HepG2 (cell line): ENCODE results near the gene ZBTB7A. TPM values are rescaled to one million over a fixed set of nuclear protein-coding genes. Genes with fewer than 3 reads are reported as not detected.
A peak's percentile ranks its signal among the peaks of the same experiment; 100 is the strongest.

Experiments used
- ATAC-seq: fragments of 200-7000 bp; cut with Tn5 transposase; 3 replicates; pipeline ENCODE4 v1.9.1; 2020; ENCODE audit warnings: mild to moderate bottlenecking, moderate library complexity
- BruUV-seq: library from RNA; stranded (reverse); fragments of 400-500 nt; replicated peaks from 2 replicates; lab custom pipeline; 2021; lab: Mats Ljungman, UMichigan
- CTCF ChIA-PET: fragments of 300-600 bp; formaldehyde crosslinking; extraction: SDS; loops from one replicate; lab custom pipeline; 2021; ENCODE audit warnings: low total read pairs, inconsistent platforms, low intra/inter-chr PET ratio; lab: Yijun Ruan, JAX
- POLR2A ChIA-PET: fragments of 350-600 bp; sonication (Branson Sonifier 250); formaldehyde crosslinking; loops from one replicate; lab custom pipeline; 2020; ENCODE audit warnings: antibody characterized with exemption, inconsistent platforms; lab: Yijun Ruan, JAX
- DNase-seq: peaks from one replicate; pipeline ENCODE4 v3.0.0-alpha.2; 2015; ENCODE audit warnings: low spot score
- FAIRE-seq: peaks from 3 replicates; lab custom pipeline; 2011; peaks lifted over from hg19 to GRCh38; lab: Jason Lieb, UNC
- H2AFZ ChIP-seq: one replicate; pipeline ENCODE4 v1.6.1; 2011; ENCODE audit warnings: low read length, inconsistent platforms
- H3K27ac ChIP-seq: fragments of 300-600 bp; 3 replicates; pipeline ENCODE4 v1.8.0; 2011; ENCODE audit warnings: mixed run types, mild to moderate bottlenecking, mixed read lengths, low read length, inconsistent platforms; ENCODE audit not compliant: insufficient read depth; ENCODE audit errors: extremely low read length
- H3K27me3 ChIP-seq, 2 experiments: fragments of 200-600 bp in 1 of 2; 2 replicates in 1 of 2; 3 replicates in 1 of 2; pipeline versions ENCODE4 v1.6.0 to v1.8.0; 2011; ENCODE audit warnings: low read length in 2 of 2, mild to moderate bottlenecking in 2 of 2, moderate library complexity in 2 of 2, inconsistent platforms in 1 of 2; ENCODE audit not compliant: insufficient read depth in 2 of 2, control insufficient read depth in 1 of 2
- H3K36me3 ChIP-seq, 2 experiments: fragments of 200-600 bp in 1 of 2; replicated peaks in 1 of 2; 2 replicates in 1 of 2; 3 replicates in 1 of 2; pipeline versions ENCODE4 v1.5.1 to v1.8.0; 2011; ENCODE audit warnings: low read length in 2 of 2, inconsistent platforms in 1 of 2; ENCODE audit not compliant: insufficient read depth in 2 of 2, control insufficient read depth in 1 of 2
- H3K4me1 ChIP-seq: 2 replicates; pipeline ENCODE4 v1.5.1; 2012; ENCODE audit warnings: low read length, inconsistent platforms; ENCODE audit not compliant: insufficient read depth
- H3K4me2 ChIP-seq: 2 replicates; pipeline ENCODE4 v1.6.0; 2011; ENCODE audit warnings: low read depth, low read length, inconsistent platforms
- H3K4me3 ChIP-seq, 3 experiments: fragments of 200-600 bp in 1 of 3; sonication (generic), shearing (Covaris generic) in 1 of 3; replicated peaks in 1 of 3; 2 replicates each; pipeline ENCODE4 v1.5.1; 2011 to 2016; ENCODE audit warnings: low read length in 3 of 3, inconsistent platforms in 2 of 3, low read depth in 2 of 3, mild to moderate bottlenecking in 2 of 3, control low read depth in 1 of 3, mixed read lengths in 1 of 3; ENCODE audit not compliant: insufficient read depth in 1 of 3
- H3K79me2 ChIP-seq: one replicate; pipeline ENCODE4 v1.6.1; 2011; ENCODE audit warnings: low read length, inconsistent platforms; ENCODE audit not compliant: insufficient read depth
- H3K9ac ChIP-seq: 2 replicates; pipeline ENCODE4 v1.6.0; 2011; ENCODE audit warnings: mild to moderate bottlenecking, low read depth, low read length, inconsistent platforms; ENCODE audit not compliant: insufficient read depth
- H3K9me3 ChIP-seq: 2 replicates; pipeline ENCODE4 v1.5.1; 2012; ENCODE audit warnings: mild to moderate bottlenecking, low read length
- H4K20me1 ChIP-seq: 2 replicates; pipeline ENCODE4 v1.6.0; 2011; ENCODE audit warnings: inconsistent platforms, mild to moderate bottlenecking, low read length, moderate library complexity; ENCODE audit not compliant: insufficient read depth
- AGO2 ChIP-seq: fragments of 200-400 bp; formaldehyde crosslinking; optimal IDR thresholded peaks from 2 replicates; pipeline ENCODE3; 2017; ENCODE audit warnings: mild to moderate bottlenecking, low read depth, low read length, moderate library complexity
- ATF7 ChIP-seq, 2 experiments: fragments of 450-650 bp in 1 of 2; sonication (generic) in 1 of 2; formaldehyde crosslinking in 1 of 2; IDR thresholded peaks; 2 replicates each; pipeline versions ENCODE4 v1.4.0 to v1.6.1; 2016 to 2020; ENCODE audit warnings: antibody characterized with exemption in 1 of 2, mild to moderate bottlenecking in 1 of 2, missing genetic modification reagents in 1 of 2
- KDM6A ChIP-seq: IDR thresholded peaks from 2 replicates; pipeline ENCODE4 v1.6.1; 2016; ENCODE audit warnings: low read depth
- MED8 ChIP-seq: sonication (generic); formaldehyde crosslinking; IDR thresholded peaks from 2 replicates; pipeline ENCODE4 v1.8.1; 2023; ENCODE audit warnings: mild to moderate bottlenecking, missing genetic modification reagents; ENCODE audit not compliant: insufficient replicate concordance
- PLRG1 ChIP-seq: fragments of 450-650 bp; conservative IDR thresholded peaks from 2 replicates; pipeline ENCODE4 v1.6.1; 2016
- TAF1 ChIP-seq: sonication (generic); formaldehyde crosslinking; IDR thresholded peaks from 2 replicates; pipeline ENCODE4 v1.4.0; 2020; ENCODE audit warnings: missing genetic modification reagents
- TGIF2 ChIP-seq: IDR thresholded peaks from 2 replicates; pipeline ENCODE4 v1.6.1; 2016; ENCODE audit warnings: control low read depth, missing compliant biosample characterization
- ZMYM3 ChIP-seq: sonication (generic); formaldehyde crosslinking; IDR thresholded peaks from 2 replicates; pipeline ENCODE4 v1.5.1; 2020; ENCODE audit warnings: mild to moderate bottlenecking, missing genetic modification reagents
- ZNF253 ChIP-seq: sonication (generic); formaldehyde crosslinking; IDR thresholded peaks from 2 replicates; pipeline ENCODE4 v1.8.0; 2022; ENCODE audit warnings: mild to moderate bottlenecking, missing genetic modification reagents, borderline replicate concordance
- ZNF333 ChIP-seq: sonication (generic); formaldehyde crosslinking; IDR thresholded peaks from 2 replicates; pipeline ENCODE4 v1.4.0; 2020; ENCODE audit warnings: mild to moderate bottlenecking, missing genetic modification reagents, borderline replicate concordance
- ZNF44 ChIP-seq: sonication (generic); formaldehyde crosslinking; IDR thresholded peaks from 2 replicates; pipeline ENCODE4 v1.5.1; 2020; ENCODE audit warnings: mild to moderate bottlenecking, missing genetic modification reagents
- ZNF572 ChIP-seq: sonication (generic); formaldehyde crosslinking; IDR thresholded peaks from 2 replicates; pipeline ENCODE4 v1.5.1; 2020; ENCODE audit warnings: mild to moderate bottlenecking, missing genetic modification reagents
- ZSCAN22 ChIP-seq: sonication (generic); formaldehyde crosslinking; IDR thresholded peaks from 2 replicates; pipeline ENCODE4 v1.4.0; 2020; ENCODE audit warnings: mild to moderate bottlenecking, missing genetic modification reagents
- WGBS: methylation state at CpG from one replicate; pipeline ENCODE4 v1.1.6; 2017; ENCODE audit warnings: low lambda C conversion rate; 5-methylcytosine and 5-hydroxymethylcytosine counted together
- in situ Hi-C: cut with HindIII; loops from 2 replicates; pipeline ENCODE4 v1.10.0; 2017; ENCODE audit warnings: low pct_unique_long_range_greater_than_20kb; ENCODE audit not compliant: extremely low pct_ligation_motif_present
- intact Hi-C: fragments of 100-400 bp; cut with micrococcal nuclease; formaldehyde crosslinking; loops from one replicate; pipeline ENCODE4 v1.10.0; 2022; ENCODE audit not compliant: unreplicated experiment
- polyA plus RNA-seq, 8 experiments: library from polyadenylated mRNA; depleted of rRNA in 3 of 8; stranded (reverse) in 7 of 8; unstranded in 1 of 8; fragments of >200 nt; fragmentation: Illumina TruSeq in 4 of 8; extraction: Trizol in 4 of 8; gene quantifications; 2 replicates each; pipeline versions ENCODE4 v1.2.1 to v1.2.3, GENCODE V29; 2011 to 2016; ENCODE audit warnings: low read depth in 4 of 8, missing spikeins in 1 of 8, mixed read lengths in 1 of 8; ENCODE audit not compliant: insufficient read depth in 1 of 8
- total RNA-seq, 5 experiments: library from RNA; depleted of rRNA; stranded (reverse); fragments of >200 nt; fragmentation: Illumina TruSeq; extraction: Trizol; gene quantifications; 2 replicates each; pipeline ENCODE4 v1.2.3, GENCODE V29; 2016; ENCODE audit warnings: low read depth in 1 of 5
- TF ChIP-seq, protein P1 (sequence below): sonication (generic); formaldehyde crosslinking; IDR thresholded peaks from 2 replicates; pipeline ENCODE4 v1.4.0; 2020; ENCODE audit warnings: missing genetic modification reagents
- TF ChIP-seq, protein P2 (sequence below): sonication (generic); formaldehyde crosslinking; IDR thresholded peaks from 2 replicates; pipeline ENCODE4 v1.4.0; 2020; ENCODE audit warnings: missing genetic modification reagents, mild to moderate bottlenecking, borderline replicate concordance
- TF ChIP-seq, protein P3 (sequence below): IDR thresholded peaks from 2 replicates; pipeline ENCODE4 v1.6.1; 2016; ENCODE audit warnings: low read depth, control low read depth

ZBTB7A gene
- total and polyA plus RNA-seq, 2 of the 13 experiments (the other 11 are each of a cell fraction or from before 2014, with no cell fraction given): 3.6 to 4.0 TPM

DNA sequence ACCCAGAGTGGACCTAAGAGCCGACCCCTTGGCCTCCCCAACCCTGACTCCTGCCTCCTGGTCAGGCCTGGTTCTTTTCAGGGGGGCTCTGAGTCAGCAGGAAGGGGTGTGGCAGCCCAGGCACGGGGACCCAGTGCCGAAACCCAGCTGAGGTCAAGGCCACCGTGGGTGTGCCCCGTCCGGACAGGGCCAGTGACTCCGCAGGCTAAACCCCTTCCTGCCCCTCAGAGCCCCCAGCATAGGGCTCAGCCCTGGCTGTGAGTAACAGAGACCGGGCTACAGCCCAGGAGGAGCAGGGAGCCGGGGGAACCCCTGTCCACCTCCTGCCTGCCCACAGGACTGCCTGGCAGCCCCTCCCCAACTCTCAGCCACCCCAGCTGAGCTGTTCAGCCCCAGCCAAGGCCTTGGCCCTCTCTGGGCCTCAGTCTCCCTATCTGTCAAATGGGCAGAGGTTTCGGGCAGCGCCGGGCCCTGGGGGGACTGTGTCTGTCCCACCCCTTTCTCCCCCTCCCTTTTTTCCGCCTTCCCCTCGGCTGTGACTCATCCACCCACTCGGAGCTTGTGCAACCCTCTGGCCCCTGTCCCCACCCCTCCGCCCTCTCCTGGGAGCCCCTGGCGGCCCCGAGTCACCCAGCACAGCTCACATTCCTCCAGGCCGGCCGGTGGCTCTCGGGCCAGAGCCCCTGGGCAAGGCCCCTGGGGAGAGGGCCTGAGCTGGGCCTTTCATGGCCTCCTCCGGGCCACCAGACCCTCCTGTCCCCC lies 8.6 kb downstream of the ZBTB7A start:
- BruUV-seq: no TSS peak
- Histone ChIP-seq H3K27ac (peak overlapping the region; percentile 94), H3K36me3 (peaks cover 18 to 41% of the 10 kb centered on the region in 2 experiments), H3K9me3 (no peaks in the 10 kb centered on the region), H3K4me3 (peak overlapping the region; percentile 33 to 69 (median 58)), H4K20me1 (peaks cover 60% of the 10 kb centered on the region), H3K4me2 (peak overlapping the region; percentile 79), H3K27me3 (no peaks in the 10 kb centered on the region), H3K9ac (peak overlapping the region; percentile 91), H3K79me2 (peaks cover 73% of the 10 kb centered on the region), H2AFZ (no peak overlapping the region), H3K4me1 (peaks cover 69% of the 10 kb centered on the region)
- 5% methylated on average over 10 of the region's 22 CpGs for WGBS
- POLR2A ChIA-PET: interaction anchor here (0.7 to 2.4 kb wide), 15 partner anchors 9 to 413 kb away, joined by 3 to 19 read pairs (median 5); partner anchors contain the start of genes DAPK3, EEF2, HDGFL2 and MPND
- CTCF ChIA-PET: no interaction called here
- DNase-seq (peak; percentile 90), FAIRE-seq (peak; percentile 54), ATAC-seq (peak; percentile 85)
- intact Hi-C loops: loop anchor here (10.0 kb wide), 1 partner anchor 87 kb away; no protein-coding TSS in a partner anchor
- in situ Hi-C loops: no loop called here
- TF ChIP-seq ZSCAN22 (CRISPR knock-in tag) (no peak), TAF1 (CRISPR knock-in tag) (peak; percentile 80), ZNF572 (CRISPR knock-in tag) (no peak), MED8 (CRISPR knock-in tag) (peak; percentile 69), ZNF253 (CRISPR knock-in tag) (no peak), KDM6A (CRISPR knock-in tag) (0 out of 2 replicates have a peak, but pooled peaks have one; percentile 14), PLRG1 (no peak), ZNF44 (CRISPR knock-in tag) (0 out of 2 replicates have a peak, but pooled peaks have one; percentile 41), ATF7 (IDR thresholded peaks at IDR 0.05) (no peak), ATF7 (CRISPR knock-in tag; IDR thresholded peaks at IDR 0.05) (no peak), AGO2 (peak; percentile 70), ZNF333 (CRISPR knock-in tag) (no peak; the same call in 1 of the 2 replicates), TGIF2 (no peak), ZMYM3 (CRISPR knock-in tag) (peak; percentile 100)
- TF ChIP-seq, protein P1, sequence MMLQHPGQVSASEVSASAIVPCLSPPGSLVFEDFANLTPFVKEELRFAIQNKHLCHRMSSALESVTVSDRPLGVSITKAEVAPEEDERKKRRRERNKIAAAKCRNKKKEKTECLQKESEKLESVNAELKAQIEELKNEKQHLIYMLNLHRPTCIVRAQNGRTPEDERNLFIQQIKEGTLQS: peak; percentile 94
- TF ChIP-seq, protein P2, sequence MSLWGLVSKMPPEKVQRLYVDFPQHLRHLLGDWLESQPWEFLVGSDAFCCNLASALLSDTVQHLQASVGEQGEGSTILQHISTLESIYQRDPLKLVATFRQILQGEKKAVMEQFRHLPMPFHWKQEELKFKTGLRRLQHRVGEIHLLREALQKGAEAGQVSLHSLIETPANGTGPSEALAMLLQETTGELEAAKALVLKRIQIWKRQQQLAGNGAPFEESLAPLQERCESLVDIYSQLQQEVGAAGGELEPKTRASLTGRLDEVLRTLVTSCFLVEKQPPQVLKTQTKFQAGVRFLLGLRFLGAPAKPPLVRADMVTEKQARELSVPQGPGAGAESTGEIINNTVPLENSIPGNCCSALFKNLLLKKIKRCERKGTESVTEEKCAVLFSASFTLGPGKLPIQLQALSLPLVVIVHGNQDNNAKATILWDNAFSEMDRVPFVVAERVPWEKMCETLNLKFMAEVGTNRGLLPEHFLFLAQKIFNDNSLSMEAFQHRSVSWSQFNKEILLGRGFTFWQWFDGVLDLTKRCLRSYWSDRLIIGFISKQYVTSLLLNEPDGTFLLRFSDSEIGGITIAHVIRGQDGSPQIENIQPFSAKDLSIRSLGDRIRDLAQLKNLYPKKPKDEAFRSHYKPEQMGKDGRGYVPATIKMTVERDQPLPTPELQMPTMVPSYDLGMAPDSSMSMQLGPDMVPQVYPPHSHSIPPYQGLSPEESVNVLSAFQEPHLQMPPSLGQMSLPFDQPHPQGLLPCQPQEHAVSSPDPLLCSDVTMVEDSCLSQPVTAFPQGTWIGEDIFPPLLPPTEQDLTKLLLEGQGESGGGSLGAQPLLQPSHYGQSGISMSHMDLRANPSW (CRISPR knock-in tag): 0 out of 2 replicates have a peak, but pooled peaks have one; percentile 39
- TF ChIP-seq, protein P3, sequence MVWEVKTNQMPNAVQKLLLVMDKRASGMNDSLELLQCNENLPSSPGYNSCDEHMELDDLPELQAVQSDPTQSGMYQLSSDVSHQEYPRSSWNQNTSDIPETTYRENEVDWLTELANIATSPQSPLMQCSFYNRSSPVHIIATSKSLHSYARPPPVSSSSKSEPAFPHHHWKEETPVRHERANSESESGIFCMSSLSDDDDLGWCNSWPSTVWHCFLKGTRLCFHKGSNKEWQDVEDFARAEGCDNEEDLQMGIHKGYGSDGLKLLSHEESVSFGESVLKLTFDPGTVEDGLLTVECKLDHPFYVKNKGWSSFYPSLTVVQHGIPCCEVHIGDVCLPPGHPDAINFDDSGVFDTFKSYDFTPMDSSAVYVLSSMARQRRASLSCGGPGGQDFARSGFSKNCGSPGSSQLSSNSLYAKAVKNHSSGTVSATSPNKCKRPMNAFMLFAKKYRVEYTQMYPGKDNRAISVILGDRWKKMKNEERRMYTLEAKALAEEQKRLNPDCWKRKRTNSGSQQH (CRISPR knock-in tag): no peak; the same call in 1 of the 2 replicates
